Hematopoietic multipotent progenitor cell treated with erythropoietin and hydrocortisone succinate and interleukin-3 and kit ligand, for 15 days (in vitro differentiated cells): ENCODE data around the gene KCNS3.
"Not testable (repeated sequence)": the region's sequence is repeated elsewhere in the genome, so short reads cannot be mapped to it uniquely, and the experiment has no call there.

Experiments used
- DNase-seq: peaks from one replicate; pipeline ENCODE4 v3.0.0-alpha.2; 2015; ENCODE audit warnings: low spot score

Gene KCNS3

DNA sequence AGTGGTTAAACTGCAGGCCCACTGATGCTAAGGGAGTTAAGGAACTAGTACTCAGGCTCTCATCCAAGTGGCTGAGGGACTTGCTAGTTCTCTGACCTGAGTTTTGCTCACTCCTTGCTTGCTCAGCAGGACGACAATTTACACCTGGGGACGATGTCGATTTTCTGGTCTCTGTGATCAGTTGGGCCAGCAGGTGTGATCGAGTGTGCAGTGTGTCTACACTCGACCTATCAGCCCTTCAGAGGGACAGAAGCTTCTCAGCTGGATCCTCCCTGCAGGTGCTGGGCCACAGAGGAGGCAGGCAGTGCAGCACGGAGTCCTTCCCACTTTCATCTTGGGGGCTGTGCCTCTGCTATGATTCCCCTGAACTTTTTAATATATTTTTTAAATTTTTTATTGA lies 71.5 kb downstream of the KCNS3 start:
- DNase-seq: no peak

DNA sequence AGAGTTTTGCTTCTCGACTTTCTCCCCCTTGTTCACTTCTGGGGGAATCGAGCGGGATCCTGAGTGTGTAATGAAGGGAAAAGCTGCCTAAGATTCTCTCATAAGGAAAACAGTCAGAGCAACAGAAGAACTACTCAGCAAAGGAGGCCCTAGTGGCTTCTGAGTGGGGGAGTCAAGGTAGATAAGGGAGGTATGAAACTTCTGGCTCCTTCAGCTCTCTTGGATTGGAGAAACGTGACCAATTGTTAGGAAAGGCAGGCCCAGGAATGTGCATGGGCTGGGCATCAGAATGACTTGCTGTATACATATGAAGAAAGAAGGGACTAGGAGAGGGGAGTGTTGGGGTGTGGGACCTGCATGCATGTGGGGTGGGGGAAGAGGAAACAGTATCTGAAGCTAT lies 73.1 kb downstream of the KCNS3 start:
- DNase-seq: no peak

- no peak for DNase-seq
Measured at GRCh38 chr2:17958466-17959092, 80.1 kb downstream of the KCNS3 start.

DNA sequence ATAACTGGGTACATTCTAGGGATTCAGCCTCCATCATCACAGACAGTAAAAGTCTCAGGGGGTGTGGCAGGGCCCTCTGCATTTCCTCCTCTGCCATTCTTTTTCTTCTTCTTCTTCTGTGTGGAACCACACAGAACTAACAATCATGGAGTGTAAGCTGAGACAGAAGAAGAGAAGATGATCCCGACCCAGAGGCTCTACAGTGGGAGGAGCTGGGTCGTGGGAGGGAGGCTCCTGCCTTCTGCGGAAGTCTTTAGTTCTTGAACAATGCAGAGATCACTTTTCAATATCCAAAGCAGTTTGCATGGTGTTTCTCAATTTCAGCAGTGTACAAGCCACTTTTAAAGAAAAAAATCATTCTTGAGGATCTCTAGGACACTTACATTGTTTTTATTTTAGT lies 80.9 kb downstream of the KCNS3 start:
- no peak for DNase-seq

DNA sequence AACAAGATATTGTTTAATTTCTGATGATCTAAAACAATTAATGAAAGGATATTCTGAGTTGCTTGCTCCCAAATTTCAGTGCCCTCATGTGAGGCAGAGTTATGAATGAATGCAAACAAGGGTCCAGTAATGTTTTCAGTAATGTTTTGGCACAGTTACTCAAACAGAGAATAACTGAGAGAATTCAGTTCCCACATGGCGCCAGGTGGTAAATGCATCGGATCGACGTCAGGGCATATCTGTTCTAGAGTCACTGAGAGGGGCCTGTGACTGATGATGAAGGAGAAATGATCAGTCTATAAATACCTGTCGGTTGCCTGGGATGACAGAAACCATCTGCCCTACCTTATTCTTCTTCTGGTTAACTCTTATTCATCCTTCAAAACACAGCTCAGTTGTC lies 81.4 kb downstream of the KCNS3 start:
- DNase-seq: no peak

DNA sequence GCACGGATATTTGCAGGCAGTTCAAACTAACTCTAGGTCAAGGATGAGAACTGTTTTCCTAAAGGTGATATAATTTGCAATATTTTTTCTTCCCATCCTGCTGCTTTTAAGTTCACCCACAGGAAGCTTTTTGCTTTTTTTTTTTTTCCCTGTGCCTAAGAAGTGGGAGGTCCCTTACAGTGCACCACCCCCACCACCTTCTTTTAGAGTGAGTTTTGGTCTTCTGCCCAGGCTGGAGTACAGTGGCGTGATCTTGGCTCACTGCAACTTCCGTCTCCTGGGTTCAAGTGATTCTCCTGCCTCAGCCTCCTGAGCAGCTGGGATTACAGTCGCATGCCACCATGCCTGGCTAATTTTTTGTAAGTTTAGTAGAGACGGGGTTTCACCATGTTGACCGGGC lies 82.5 kb downstream of the KCNS3 start:
- no peak for DNase-seq

DNA sequence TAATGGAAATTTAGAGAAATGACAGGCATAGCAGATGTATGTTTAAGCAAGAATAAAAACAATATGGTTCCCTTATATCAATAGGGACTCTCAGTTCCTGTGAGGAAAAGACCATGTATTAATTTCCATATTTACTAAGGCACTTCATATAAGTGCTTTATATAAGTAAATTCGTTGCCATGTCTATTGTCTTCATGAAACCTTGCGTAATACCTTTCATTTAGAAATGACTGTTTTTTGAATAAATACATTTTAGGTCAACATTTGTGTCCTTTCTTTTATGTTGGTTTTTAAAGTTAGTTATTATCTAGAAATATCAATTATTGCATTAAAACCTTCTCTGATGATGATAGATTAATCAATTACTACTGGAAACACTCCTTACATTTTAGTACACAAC lies 83.3 kb downstream of the KCNS3 start:
- no peak for DNase-seq

GRCh38 chr2:17962876-17963275 lies 84.4 kb downstream of the KCNS3 start:
- DNase-seq: no peak

DNA sequence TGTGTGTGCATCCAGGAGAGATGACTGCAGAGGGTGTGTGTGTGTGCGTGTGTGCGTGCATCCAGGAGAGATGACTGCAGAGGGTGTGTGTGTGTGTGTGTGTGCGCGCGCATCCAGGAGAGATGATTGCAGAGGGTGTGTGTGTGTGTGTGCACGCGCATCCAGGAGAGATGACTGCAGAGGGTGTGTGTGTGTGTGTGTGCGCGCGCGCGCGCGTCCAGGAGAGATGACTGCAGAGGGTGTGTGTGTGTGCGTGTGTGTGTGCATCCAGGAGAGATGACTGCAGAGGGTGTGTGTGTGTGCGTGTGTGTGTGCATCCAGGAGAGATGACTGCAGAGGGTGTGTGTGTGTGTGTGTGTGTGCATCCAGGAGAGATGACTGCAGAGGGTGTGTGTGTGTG lies 85.1 kb downstream of the KCNS3 start:
- not testable (repeated sequence) for DNase-seq

DNA sequence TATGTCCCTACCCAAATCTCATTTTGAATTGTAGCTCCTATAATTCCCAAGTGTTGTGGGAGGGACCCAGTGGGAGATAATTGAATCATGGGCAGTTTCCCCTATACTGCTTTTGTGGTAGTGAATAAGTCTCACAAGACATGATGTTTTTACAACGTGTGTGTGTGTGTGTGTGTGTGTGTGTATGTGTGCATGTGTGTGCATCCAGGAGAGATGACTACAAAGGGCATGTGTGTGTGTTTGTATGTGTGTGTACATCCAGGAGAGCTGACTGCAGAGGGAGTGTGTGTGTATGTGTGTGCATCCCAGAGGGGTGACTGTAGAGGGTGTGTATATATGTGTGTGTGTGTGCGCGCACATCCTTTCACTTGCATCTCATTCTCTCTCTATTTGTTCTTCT lies 86.7 kb downstream of the KCNS3 start:
- no peak for DNase-seq

GRCh38 chr2:17966798-17967197 lies 88.3 kb downstream of the KCNS3 start:
- DNase-seq: no peak

- DNase-seq: no peak
Measured at GRCh38 chr2:17969661-17970060, 91.2 kb downstream of the KCNS3 start.

DNA sequence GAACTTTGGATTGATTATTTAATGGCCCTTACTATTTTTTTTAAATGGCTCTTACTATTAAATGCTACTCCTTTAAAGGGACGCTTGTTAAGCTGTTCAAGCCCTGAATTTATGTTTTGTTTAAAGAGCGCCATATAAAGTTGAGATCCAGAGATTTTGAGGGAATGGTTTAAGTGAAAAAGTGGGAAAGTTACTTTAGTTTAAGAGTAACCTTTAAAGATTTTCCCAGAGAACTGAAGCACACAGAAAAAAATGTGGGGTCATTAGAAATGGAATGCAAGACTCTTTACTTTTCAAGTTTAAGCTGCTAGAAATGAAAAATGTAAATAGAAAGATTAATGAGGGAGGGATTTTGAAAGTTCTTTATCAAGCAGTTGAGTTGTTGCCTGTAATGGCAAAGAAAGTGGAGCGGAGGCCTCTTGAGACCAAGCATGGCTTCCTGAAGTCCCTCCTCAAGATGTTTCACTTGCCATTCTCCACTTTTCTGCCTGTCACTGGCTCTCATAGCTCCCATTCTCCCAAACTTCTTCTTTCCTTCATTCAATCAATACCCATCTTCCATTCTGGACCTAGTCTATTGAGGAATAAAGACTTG lies 93.2 kb downstream of the KCNS3 start:
- DNase-seq: no peak

DNA sequence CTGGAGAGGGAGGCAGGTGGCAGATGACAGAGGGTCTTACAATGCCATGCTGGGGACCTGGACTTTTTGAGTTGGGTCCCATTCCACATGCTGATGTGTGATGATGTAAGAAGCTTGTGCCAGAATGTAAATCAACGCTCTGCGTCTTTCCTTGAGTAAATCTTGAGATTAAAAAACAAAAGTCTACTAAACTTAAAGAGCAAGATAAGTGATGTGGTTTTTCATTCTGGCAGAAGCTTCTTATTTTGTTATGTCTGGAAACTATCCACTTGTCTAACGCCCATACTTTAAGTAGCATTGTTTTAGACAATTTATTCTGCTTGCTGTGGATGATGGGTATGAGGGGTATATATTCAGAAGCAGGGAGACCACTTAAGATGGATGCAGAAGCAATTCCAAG lies 94.5 kb downstream of the KCNS3 start:
- DNase-seq: no peak

DNA sequence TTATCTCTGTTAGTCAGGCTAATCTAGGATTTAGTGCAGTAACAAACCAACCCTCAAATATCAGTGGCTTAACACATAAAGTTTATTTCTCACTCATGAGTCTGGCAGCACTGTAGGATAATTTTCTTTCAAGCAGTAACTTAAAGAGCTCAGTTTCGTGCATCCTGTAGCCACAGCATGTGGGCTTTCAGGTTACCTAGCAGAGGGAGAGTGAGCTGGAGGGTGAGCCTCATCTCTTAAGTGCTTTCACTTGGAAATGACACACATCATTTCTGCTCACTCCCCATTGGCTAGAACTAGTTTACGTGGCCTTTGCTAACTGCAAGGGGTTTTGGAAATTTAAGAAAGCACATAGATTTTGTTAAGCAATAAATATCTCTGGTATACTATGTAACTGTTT lies 96.9 kb downstream of the KCNS3 start:
- DNase-seq: no peak

DNA sequence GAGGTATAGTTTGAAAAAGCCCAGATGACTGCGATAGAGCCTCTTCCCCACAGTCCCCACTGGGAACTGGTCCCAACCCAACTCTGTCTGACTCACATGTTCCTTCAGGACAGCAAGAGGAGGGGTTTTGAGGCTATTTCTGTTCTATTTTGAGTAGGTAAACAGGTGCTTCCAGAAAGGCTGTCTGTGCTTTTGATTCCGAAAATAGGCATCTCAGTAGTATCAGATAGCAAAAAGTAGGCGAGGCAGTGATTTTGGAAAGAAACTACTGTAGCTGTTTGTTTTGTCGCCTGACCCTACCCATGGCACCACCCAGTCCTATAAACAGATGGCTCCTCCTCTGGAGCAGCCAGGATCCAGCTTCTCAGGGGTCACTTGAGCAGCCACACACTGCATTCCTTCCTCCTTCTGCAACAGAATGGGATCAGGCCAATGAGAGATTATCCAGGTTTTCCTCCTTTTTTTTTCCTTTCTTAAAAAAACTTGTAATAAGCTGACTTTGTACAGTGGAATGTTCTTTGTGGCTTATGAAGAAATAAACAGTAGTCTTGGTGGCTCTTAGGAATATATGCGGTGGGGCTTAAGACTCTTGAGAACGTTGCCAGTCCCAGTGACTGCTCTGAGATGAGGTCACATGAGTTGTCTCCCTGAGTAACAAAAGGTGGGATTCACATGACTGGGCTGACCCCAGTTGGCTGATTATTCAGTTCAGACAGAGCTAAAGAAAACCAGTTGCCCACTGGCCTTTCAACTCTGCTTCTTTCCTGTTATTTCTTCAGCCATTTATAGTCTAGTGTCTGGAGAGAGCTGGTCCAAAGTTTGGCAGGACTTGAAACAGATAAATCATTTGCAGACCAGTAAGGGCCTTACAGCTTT lies 98.6 kb downstream of the KCNS3 start:
- no peak for DNase-seq

DNA sequence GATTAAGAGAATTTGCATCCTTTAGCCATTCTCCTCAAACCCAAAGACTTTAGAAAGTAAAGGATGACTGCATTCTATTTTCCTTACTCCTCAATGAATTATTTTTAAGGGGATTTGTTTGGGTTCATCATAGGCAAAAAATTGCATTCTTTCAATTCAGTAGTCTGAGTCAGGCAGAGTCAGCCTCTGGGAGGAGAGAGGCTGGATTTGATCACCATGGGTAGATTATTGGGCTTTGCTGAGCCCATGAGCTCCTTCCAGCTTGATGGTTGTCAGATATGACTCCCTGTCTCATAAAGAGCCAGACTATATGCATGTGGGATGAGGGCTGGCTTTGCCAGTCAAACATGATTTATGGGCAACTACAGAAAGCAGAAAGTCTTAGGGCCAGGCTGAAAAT lies 101.2 kb downstream of the KCNS3 start:
- no peak for DNase-seq

- DNase-seq: no peak
Measured at GRCh38 chr2:17981936-17982335, 103.5 kb downstream of the KCNS3 start.
